IMR-90 (cell line): Measurements from ENCODE around the gene ARFGEF3. TPM values are rescaled to one million over a fixed set of nuclear protein-coding genes. Genes with fewer than 3 reads are reported as not detected.

Experiments
- ATAC-seq: fragments of 200-7000 bp; cut with Tn5 transposase; 2 replicates; pipeline ENCODE4 v1.9.1; 2020; ENCODE audit warnings: low read depth, mild to moderate bottlenecking, moderate library complexity
- BruUV-seq: library from RNA; stranded (reverse); fragments of 400-500 nt; replicated peaks from 2 replicates; lab custom pipeline; 2021; lab: Mats Ljungman, UMichigan
- CTCF ChIA-PET: fragments of 300-600 bp; formaldehyde crosslinking; extraction: SDS; loops from one replicate; lab custom pipeline; 2021; ENCODE audit warnings: antibody characterized with exemption; lab: Yijun Ruan, JAX
- POLR2A ChIA-PET: fragments of 300-600 bp; sonication (Branson Sonifier 250); formaldehyde crosslinking; loops from one replicate; lab custom pipeline; 2022; ENCODE audit warnings: antibody characterized with exemption; ENCODE audit not compliant: unreplicated experiment; lab: Charles Lee
- DNase-seq: peaks from one replicate; pipeline ENCODE4 v3.0.0; 2013
- H2AFZ ChIP-seq: replicated peaks from 2 replicates; pipeline ENCODE3; 2013; ENCODE audit warnings: low read length, mild to moderate bottlenecking; ENCODE audit not compliant: poor library complexity
- H2AK5ac ChIP-seq: 2 replicates; pipeline ENCODE4 v1.6.1; 2013; ENCODE audit warnings: low read depth, low read length, inconsistent platforms
- H2AK9ac ChIP-seq: replicated peaks from 2 replicates; pipeline ENCODE3; 2013; ENCODE audit warnings: mild to moderate bottlenecking, low read depth, low read length, moderate library complexity; ENCODE audit not compliant: poor library complexity
- H2BK120ac ChIP-seq: 2 replicates; pipeline ENCODE4 v1.6.1; 2013; ENCODE audit warnings: low read depth, low read length, inconsistent platforms
- H2BK15ac ChIP-seq: 3 replicates; pipeline ENCODE4 v1.6.1; 2013; ENCODE audit warnings: low read depth, low read length, inconsistent platforms
- H2BK20ac ChIP-seq: 2 replicates; pipeline ENCODE4 v1.6.1; 2013; ENCODE audit warnings: low read depth, mild to moderate bottlenecking, inconsistent platforms, low read length, moderate library complexity
- H2BK5ac ChIP-seq: 2 replicates; pipeline ENCODE4 v1.6.1; 2013; ENCODE audit warnings: mild to moderate bottlenecking, low read depth, low read length, inconsistent platforms; ENCODE audit not compliant: poor library complexity, severe bottlenecking
- H3K14ac ChIP-seq: replicated peaks from 2 replicates; pipeline ENCODE4 v1.6.1; 2013; ENCODE audit warnings: low read depth, low read length, inconsistent platforms
- H3K18ac ChIP-seq: 2 replicates; pipeline ENCODE4 v1.6.1; 2013; ENCODE audit warnings: low read depth, low read length, control low read depth
- H3K23ac ChIP-seq: 2 replicates; pipeline ENCODE4 v1.6.1; 2013; ENCODE audit warnings: low read depth, low read length, inconsistent platforms
- H3K27ac ChIP-seq: 2 replicates; pipeline ENCODE4 v1.5.1; 2013; ENCODE audit warnings: mild to moderate bottlenecking, control low read depth, low read length; ENCODE audit not compliant: insufficient read depth
- H3K27me3 ChIP-seq: 2 replicates; pipeline ENCODE4 v1.6.1; 2013; ENCODE audit warnings: low read length; ENCODE audit not compliant: control insufficient read depth, insufficient read depth
- H3K36me3 ChIP-seq: 2 replicates; pipeline ENCODE4 v1.6.1; 2013; ENCODE audit warnings: low read length, mixed read lengths; ENCODE audit not compliant: control insufficient read depth, insufficient read depth
- H3K4ac ChIP-seq: 2 replicates; pipeline ENCODE4 v1.6.1; 2013; ENCODE audit warnings: low read depth, low read length, inconsistent platforms
- H3K4me1 ChIP-seq: 2 replicates; pipeline ENCODE4 v1.6.1; 2013; ENCODE audit warnings: low read length, mixed read lengths; ENCODE audit not compliant: control insufficient read depth, insufficient read depth
- H3K4me2 ChIP-seq: 2 replicates; pipeline ENCODE4 v1.6.1; 2013; ENCODE audit warnings: low read depth, mild to moderate bottlenecking, control low read depth, low read length, moderate library complexity
- H3K4me3 ChIP-seq: 2 replicates; pipeline ENCODE4 v1.5.1; 2013; ENCODE audit warnings: low read depth, mild to moderate bottlenecking, control low read depth, low read length, moderate library complexity; ENCODE audit not compliant: insufficient read depth
- H3K56ac ChIP-seq: 2 replicates; pipeline ENCODE4 v1.6.1; 2013; ENCODE audit warnings: low read length, inconsistent platforms; ENCODE audit not compliant: insufficient read depth; ENCODE audit errors: extremely low read depth
- H3K79me1 ChIP-seq, 2 experiments: 2 replicates each; pipeline ENCODE4 v1.6.1; 2013; ENCODE audit warnings: low read length in 2 of 2, inconsistent platforms in 1 of 2, low read depth in 1 of 2
- H3K9ac ChIP-seq: 2 replicates; pipeline ENCODE4 v1.6.1; 2013; ENCODE audit warnings: low read depth, low read length, control low read depth
- H3K9me1 ChIP-seq: 2 replicates; pipeline ENCODE4 v1.6.1; 2013; ENCODE audit warnings: low read length, inconsistent platforms; ENCODE audit not compliant: insufficient read depth
- H3K9me3 ChIP-seq: 2 replicates; pipeline ENCODE4 v1.6.1; 2013; ENCODE audit warnings: low read length; ENCODE audit not compliant: control insufficient read depth, insufficient read depth
- H4K20me1 ChIP-seq: 2 replicates; pipeline ENCODE4 v1.6.1; 2013; ENCODE audit warnings: low read length, inconsistent platforms; ENCODE audit not compliant: insufficient read depth
- H4K5ac ChIP-seq: 2 replicates; pipeline ENCODE4 v1.6.1; 2013; ENCODE audit warnings: mild to moderate bottlenecking, low read depth, low read length, control low read depth
- H4K8ac ChIP-seq, 2 experiments: 2 replicates each; pipeline ENCODE4 v1.6.1; 2013; ENCODE audit warnings: low read depth in 2 of 2, low read length in 2 of 2, control low read depth in 1 of 2, inconsistent platforms in 1 of 2
- H4K91ac ChIP-seq: 2 replicates; pipeline ENCODE4 v1.6.1; 2013; ENCODE audit warnings: low read depth, low read length, inconsistent platforms; ENCODE audit not compliant: insufficient read depth
- CEBPB ChIP-seq: IDR thresholded peaks from 2 replicates; pipeline ENCODE4 v1.6.1; 2012; ENCODE audit warnings: low read depth, low read length, improper control_type of control experiment
- MAFK ChIP-seq: IDR thresholded peaks from 2 replicates; pipeline ENCODE4 v1.6.1; 2012; ENCODE audit warnings: low read depth, low read length, improper control_type of control experiment
- WGBS, 2 experiments: methylation state at CpG; one replicate each; pipeline versions ENCODE4 v1.1.5 to v1.1.7; 2013; ENCODE audit warnings: missing lambda C conversion rate in 2 of 2; ENCODE audit not compliant: insufficient read length in 1 of 2; ENCODE audit errors: extremely low coverage in 2 of 2; 5-methylcytosine and 5-hydroxymethylcytosine counted together
- dilution Hi-C: fragments of 300-500 bp; cut with HindIII; formaldehyde crosslinking; loops from one replicate; pipeline ENCODE4 v1.14.3; 2018; ENCODE audit warnings: low sequenced_read_pairs; ENCODE audit not compliant: unreplicated experiment
- in situ Hi-C: fragments of 300-500 bp; cut with MboI; formaldehyde crosslinking; loops from 3 replicates; pipeline ENCODE4 v1.14.3; 2019; ENCODE audit warnings: low sequenced_read_pairs, inconsistent platforms, mixed read lengths
- intact Hi-C: fragments of 100-400 bp; cut with micrococcal nuclease; formaldehyde crosslinking; loops from 2 replicates; pipeline ENCODE4 v1.10.0; 2022
- polyA plus RNA-seq, 3 experiments: library from polyadenylated mRNA; depleted of rRNA; stranded (reverse); fragments of >200 nt; gene quantifications; 2 replicates each; pipeline ENCODE4 v1.2.3, GENCODE V29; 2012; ENCODE audit warnings: low replicate concordance in 1 of 3
- total RNA-seq: library from RNA; depleted of rRNA; stranded (reverse); fragments of >200 nt; gene quantifications from 2 replicates; pipeline ENCODE4 v1.2.3, GENCODE V29; 2012
- TF ChIP-seq, protein P1 (sequence below): fragments of 150-350 bp; IDR thresholded peaks from 2 replicates; pipeline ENCODE4 v1.6.1; 2017; ENCODE audit warnings: mild to moderate bottlenecking, antibody characterized with exemption, low read length, low read depth
- TF ChIP-seq, protein P2 (sequence below): conservative IDR thresholded peaks from 2 replicates; pipeline ENCODE4 v1.5.1; 2012; ENCODE audit warnings: mild to moderate bottlenecking, low read depth, low read length, improper control_type of control experiment

ARFGEF3 gene
- total and polyA plus RNA-seq, 2 of the 4 experiments (the other 2 are of a cell fraction), result under 0.01 to 0.02 TPM

DNA sequence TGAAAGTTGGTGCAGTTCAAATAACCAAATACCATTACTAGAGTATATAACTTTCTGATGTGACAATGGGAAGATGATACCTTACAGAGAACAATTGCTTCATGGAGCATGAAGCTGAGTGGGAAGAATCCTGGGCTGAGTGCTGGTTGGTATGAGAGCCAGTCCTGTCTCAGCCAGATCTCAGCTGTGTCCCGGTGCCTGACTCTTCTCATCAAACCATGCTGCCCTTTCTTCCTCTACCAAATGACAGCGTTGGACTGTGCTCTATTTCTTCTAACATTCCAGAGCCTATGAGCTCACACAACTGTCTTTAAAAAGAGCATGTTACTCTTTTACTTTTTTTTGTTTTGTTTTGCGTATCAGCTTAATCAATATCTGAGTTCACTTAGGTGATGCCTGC, 84.0 kb downstream of the ARFGEF3 start:
- Histone ChIP-seq H3K9me1 (no peaks in the 10 kb centered on the region), H4K91ac (no peak overlapping the region), H4K5ac (no peak overlapping the region), H2BK5ac (no peak overlapping the region), H2BK120ac (no peak overlapping the region), H3K27me3 (peaks cover 3% of the 10 kb centered on the region), H2BK15ac (no peak overlapping the region), H3K9ac (no peak overlapping the region), H3K4me1 (no peaks in the 10 kb centered on the region), H2AK9ac (no peak overlapping the region), H2AFZ (no peak overlapping the region), H3K14ac (no peak overlapping the region), H3K9me3 (no peaks in the 10 kb centered on the region), H4K20me1 (no peaks in the 10 kb centered on the region), H3K79me1 (no peaks in the 10 kb centered on the region), H3K18ac (no peak overlapping the region), H3K4ac (no peak overlapping the region), H3K4me3 (no peak overlapping the region), H3K27ac (no peak overlapping the region), H2AK5ac (no peak overlapping the region), H3K4me2 (no peak overlapping the region), H3K23ac (no peak overlapping the region), H3K56ac (no peak overlapping the region), H4K8ac (no peak overlapping the region), H3K36me3 (no peaks in the 10 kb centered on the region), H2BK20ac (no peak overlapping the region)
- BruUV-seq, result no TSS peak
- 92% methylated on average over 2 of the region's 3 CpGs; no CpG with 5 or more reads in 1 of the 2 experiments for WGBS, 2 experiments
- ATAC-seq (no peak), DNase-seq (no peak)
- TF ChIP-seq, protein P1, sequence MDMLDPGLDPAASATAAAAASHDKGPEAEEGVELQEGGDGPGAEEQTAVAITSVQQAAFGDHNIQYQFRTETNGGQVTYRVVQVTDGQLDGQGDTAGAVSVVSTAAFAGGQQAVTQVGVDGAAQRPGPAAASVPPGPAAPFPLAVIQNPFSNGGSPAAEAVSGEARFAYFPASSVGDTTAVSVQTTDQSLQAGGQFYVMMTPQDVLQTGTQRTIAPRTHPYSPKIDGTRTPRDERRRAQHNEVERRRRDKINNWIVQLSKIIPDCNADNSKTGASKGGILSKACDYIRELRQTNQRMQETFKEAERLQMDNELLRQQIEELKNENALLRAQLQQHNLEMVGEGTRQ, result no peak
- TF ChIP-seq, protein P2, sequence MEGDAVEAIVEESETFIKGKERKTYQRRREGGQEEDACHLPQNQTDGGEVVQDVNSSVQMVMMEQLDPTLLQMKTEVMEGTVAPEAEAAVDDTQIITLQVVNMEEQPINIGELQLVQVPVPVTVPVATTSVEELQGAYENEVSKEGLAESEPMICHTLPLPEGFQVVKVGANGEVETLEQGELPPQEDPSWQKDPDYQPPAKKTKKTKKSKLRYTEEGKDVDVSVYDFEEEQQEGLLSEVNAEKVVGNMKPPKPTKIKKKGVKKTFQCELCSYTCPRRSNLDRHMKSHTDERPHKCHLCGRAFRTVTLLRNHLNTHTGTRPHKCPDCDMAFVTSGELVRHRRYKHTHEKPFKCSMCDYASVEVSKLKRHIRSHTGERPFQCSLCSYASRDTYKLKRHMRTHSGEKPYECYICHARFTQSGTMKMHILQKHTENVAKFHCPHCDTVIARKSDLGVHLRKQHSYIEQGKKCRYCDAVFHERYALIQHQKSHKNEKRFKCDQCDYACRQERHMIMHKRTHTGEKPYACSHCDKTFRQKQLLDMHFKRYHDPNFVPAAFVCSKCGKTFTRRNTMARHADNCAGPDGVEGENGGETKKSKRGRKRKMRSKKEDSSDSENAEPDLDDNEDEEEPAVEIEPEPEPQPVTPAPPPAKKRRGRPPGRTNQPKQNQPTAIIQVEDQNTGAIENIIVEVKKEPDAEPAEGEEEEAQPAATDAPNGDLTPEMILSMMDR, result no peak
- no peak for TF ChIP-seq CEBPB
- TF ChIP-seq MAFK, result no peak
- in situ Hi-C loops (no loop called here), dilution Hi-C loops (no loop called here), intact Hi-C loops (no loop called here)
- ChIA-PET CTCF (interaction anchor here (0.6 kb wide), 1 partner anchor 41 kb away, joined by 4 read pairs; no protein-coding TSS in a partner anchor), POLR2A (no interaction called here)
